ENCODE data around the gene DNAAF2. TPM values are rescaled to one million over a fixed set of nuclear protein-coding genes. Genes with fewer than 3 reads are reported as not detected.

The DNAAF2 gene, protein sequence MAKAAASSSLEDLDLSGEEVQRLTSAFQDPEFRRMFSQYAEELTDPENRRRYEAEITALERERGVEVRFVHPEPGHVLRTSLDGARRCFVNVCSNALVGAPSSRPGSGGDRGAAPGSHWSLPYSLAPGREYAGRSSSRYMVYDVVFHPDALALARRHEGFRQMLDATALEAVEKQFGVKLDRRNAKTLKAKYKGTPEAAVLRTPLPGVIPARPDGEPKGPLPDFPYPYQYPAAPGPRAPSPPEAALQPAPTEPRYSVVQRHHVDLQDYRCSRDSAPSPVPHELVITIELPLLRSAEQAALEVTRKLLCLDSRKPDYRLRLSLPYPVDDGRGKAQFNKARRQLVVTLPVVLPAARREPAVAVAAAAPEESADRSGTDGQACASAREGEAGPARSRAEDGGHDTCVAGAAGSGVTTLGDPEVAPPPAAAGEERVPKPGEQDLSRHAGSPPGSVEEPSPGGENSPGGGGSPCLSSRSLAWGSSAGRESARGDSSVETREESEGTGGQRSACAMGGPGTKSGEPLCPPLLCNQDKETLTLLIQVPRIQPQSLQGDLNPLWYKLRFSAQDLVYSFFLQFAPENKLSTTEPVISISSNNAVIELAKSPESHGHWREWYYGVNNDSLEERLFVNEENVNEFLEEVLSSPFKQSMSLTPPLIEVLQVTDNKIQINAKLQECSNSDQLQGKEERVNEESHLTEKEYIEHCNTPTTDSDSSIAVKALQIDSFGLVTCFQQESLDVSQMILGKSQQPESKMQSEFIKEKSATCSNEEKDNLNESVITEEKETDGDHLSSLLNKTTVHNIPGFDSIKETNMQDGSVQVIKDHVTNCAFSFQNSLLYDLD
- 10 to 100 TPM in 2 of 4 donors, 1 to 10 TPM in 2; 8.3 to 19.5 (median 10.3) TPM for polyA plus RNA-seq
- long read RNA-seq, donor 1: 0 reads
- long read RNA-seq, donor 2, partial matches to known transcripts: 0 of 4 reads
- long read RNA-seq, donor 2, other reads (novel, unspliced or antisense): 0 of 4 reads
- long read RNA-seq, donor 3, transcript DNAAF2-202 (2 exons, 2,819 nt): major isoform, 6 of 23 reads
- long read RNA-seq, donor 3, transcript DNAAF2-201 (3 exons, 2,963 nt): minor isoform, 5 of 23 reads
- long read RNA-seq, donor 3, partial matches to known transcripts: 12 of 23 reads
- long read RNA-seq, donor 3, other reads (novel, unspliced or antisense): 0 of 23 reads
- long read RNA-seq, donor 4: 0 reads
- long read RNA-seq, donor 5, partial matches to known transcripts: 0 of 1 reads
- long read RNA-seq, donor 5, other reads (novel, unspliced or antisense): 0 of 1 reads
- long read RNA-seq, donor 6, transcript DNAAF2-201 (3 exons, 2,963 nt): major isoform, 6 of 8 reads
- long read RNA-seq, donor 6, partial matches to known transcripts: 0 of 8 reads
- long read RNA-seq, donor 6, other reads (novel, unspliced or antisense): 0 of 8 reads
- long read RNA-seq, donor 7: 0 reads
- long read RNA-seq, donor 8, partial matches to known transcripts: 0 of 1 reads
- long read RNA-seq, donor 8, other reads (novel, unspliced or antisense): 0 of 1 reads
- long read RNA-seq, donor 9, partial matches to known transcripts: 0 of 4 reads
- long read RNA-seq, donor 9, other reads (novel, unspliced or antisense): 0 of 4 reads
- long read RNA-seq, donor 10, transcript DNAAF2-201 (3 exons, 2,963 nt): major isoform, 9 of 10 reads
- long read RNA-seq, donor 10, partial matches to known transcripts: 0 of 10 reads
- long read RNA-seq, donor 10, other reads (novel, unspliced or antisense): 0 of 10 reads

DNA sequence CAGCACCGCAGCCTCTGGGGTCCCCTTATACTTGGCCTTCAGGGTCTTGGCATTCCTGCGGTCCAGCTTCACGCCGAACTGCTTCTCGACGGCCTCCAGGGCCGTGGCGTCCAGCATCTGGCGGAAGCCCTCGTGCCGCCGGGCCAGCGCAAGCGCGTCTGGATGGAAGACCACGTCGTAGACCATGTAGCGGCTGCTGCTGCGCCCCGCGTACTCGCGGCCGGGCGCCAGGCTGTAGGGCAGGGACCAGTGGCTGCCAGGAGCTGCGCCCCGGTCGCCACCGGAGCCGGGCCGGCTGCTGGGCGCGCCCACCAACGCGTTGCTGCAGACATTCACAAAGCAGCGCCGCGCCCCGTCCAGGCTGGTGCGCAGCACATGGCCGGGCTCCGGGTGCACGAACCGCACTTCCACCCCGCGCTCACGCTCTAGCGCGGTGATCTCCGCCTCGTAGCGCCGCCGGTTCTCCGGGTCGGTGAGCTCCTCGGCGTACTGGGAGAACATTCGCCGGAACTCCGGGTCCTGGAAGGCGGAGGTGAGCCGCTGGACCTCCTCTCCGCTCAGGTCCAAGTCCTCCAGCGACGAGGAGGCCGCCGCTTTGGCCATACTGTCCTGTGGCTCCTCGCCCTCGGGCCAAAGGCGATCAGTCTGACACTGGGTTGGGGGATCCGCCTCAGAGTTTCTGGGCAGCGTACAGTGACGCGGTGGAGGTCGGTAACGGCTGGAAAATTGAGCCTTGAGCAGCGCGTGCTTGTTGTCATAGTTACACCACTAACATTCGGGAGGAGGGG is at the start of gene DNAAF2:
Gene DNAAF2, minus strand, starts transcription at position 698 of the 788 bp plus-strand sequence. Its CDS starts 95 bp downstream, at position 603.
- H3K4me1 ChIP-seq (ENCODE audit: control insufficient read depth in 3 of 3, insufficient read depth in 2 of 3, low read depth in 1 of 3, low read length in 2 of 3): peaks cover 0 to 13% (median under 1%) of the 10 kb centered on the region in 3 donors
- peaks cover 2 to 19% (median 4%) of the 10 kb centered on the region in 3 donors for H3K36me3 ChIP-seq (ENCODE audit: control insufficient read depth in 3 of 3, insufficient read depth in 2 of 3, low read depth in 1 of 3, low read length in 3 of 3)
- FAIRE-seq: no peak
- peak within 1 kb of the TSS; percentile 71 to 95 (median 74) for H3K4me3 ChIP-seq (ENCODE audit: low read depth in 1 of 3, low read length in 3 of 3)
- no peaks in the 10 kb centered on the region for H3K27me3 ChIP-seq (ENCODE audit: control insufficient read depth in 3 of 3, insufficient read depth in 3 of 3, low read length in 3 of 3)
- no peaks in the 10 kb centered on the region for H3K9me3 ChIP-seq (ENCODE audit: control insufficient read depth in 2 of 2, insufficient read depth in 1 of 2, low read depth in 1 of 2, low read length in 1 of 2)
- 0 to 1% (median 0%) methylated on average over 72 to 80 of the region's 80 CpGs for WGBS, 3 donors
- peak within 1 kb of the TSS; percentile 80 to 99 (median 96) for H3K27ac ChIP-seq (ENCODE audit: low read depth in 1 of 3, low read length in 2 of 3)
- peak; percentile 67 to 91 for DNase-seq

GRCh38 chr14:49679271-49679670 is 44.2 kb upstream of the DNAAF2 start:
- Histone ChIP-seq H3K4me3 (ENCODE audit: low read depth in 1 of 3, low read length in 3 of 3) (no peak overlapping the region), H3K27me3 (ENCODE audit: control insufficient read depth in 3 of 3, insufficient read depth in 3 of 3, low read length in 3 of 3) (no peaks in the 10 kb centered on the region), H3K9me3 (ENCODE audit: control insufficient read depth in 2 of 2, insufficient read depth in 1 of 2, low read depth in 1 of 2, low read length in 1 of 2) (peaks cover 0 to 8% of the 10 kb centered on the region in 2 donors), H3K27ac (ENCODE audit: low read depth in 1 of 3, low read length in 2 of 3) (no peak overlapping the region), H3K36me3 (ENCODE audit: control insufficient read depth in 3 of 3, insufficient read depth in 2 of 3, low read depth in 1 of 3, low read length in 3 of 3) (peaks cover 0 to 32% (median 0%) of the 10 kb centered on the region in 3 donors), H3K4me1 (ENCODE audit: control insufficient read depth in 3 of 3, insufficient read depth in 2 of 3, low read depth in 1 of 3, low read length in 2 of 3) (no peaks in the 10 kb centered on the region)
- DNase-seq (no peak), FAIRE-seq (no peak)
- 60 to 68% (median 60%) methylated on average over 2 of the region's 2 CpGs for WGBS, 3 donors

DNA sequence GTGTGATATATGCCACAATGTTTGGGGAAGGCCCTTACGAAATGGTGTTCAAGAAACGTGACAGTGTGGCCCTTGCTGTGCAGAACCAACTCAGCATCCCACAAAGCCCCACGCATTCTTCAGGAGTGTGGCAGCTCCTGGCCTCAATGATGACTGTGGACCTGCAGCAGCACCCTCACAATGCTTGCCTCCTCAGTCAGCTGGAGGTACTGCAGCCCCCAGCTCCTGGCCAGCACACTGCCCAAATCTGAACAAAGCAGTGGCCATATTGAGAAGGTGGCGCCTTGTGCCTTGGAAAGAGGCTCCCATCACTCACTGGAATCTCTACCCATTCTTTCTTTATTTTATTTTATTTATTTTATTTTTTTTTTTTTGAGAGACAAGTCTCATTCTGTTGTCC is 42.6 kb upstream of the DNAAF2 start:
- Histone ChIP-seq H3K27ac (ENCODE audit: low read depth in 1 of 3, low read length in 2 of 3) (no peak overlapping the region), H3K36me3 (ENCODE audit: control insufficient read depth in 3 of 3, insufficient read depth in 2 of 3, low read depth in 1 of 3, low read length in 3 of 3) (peaks cover 0 to 32% (median 0%) of the 10 kb centered on the region in 3 donors), H3K9me3 (ENCODE audit: control insufficient read depth in 2 of 2, insufficient read depth in 1 of 2, low read depth in 1 of 2, low read length in 1 of 2) (peaks cover 0 to 8% of the 10 kb centered on the region in 2 donors), H3K27me3 (ENCODE audit: control insufficient read depth in 3 of 3, insufficient read depth in 3 of 3, low read length in 3 of 3) (no peaks in the 10 kb centered on the region), H3K4me3 (ENCODE audit: low read depth in 1 of 3, low read length in 3 of 3) (no peak overlapping the region), H3K4me1 (ENCODE audit: control insufficient read depth in 3 of 3, insufficient read depth in 2 of 3, low read depth in 1 of 3, low read length in 2 of 3) (no peaks in the 10 kb centered on the region)
- WGBS, 3 donors: 95 to 100% (median 96%) methylated on average over 4 of the region's 4 CpGs
- DNase-seq (no peak), FAIRE-seq (no peak)

DNA sequence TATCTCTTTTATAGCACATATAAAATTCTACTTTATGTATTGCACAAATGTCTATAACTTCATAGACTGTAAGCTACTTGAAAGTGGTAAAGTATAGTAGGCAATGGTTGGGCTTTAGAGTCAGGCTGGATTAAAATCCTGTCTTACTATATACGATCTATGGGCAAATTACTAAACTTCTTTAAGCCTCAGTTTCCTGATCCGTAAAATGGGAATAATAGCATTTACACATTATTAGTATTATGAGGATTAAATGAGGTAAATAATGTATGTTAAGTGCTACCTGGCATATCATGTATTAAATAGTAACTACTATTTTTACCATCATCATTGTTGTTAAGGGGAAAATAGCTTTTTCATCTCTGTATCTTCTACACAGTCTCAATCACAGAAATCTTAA is 38.5 kb upstream of the DNAAF2 start:
- WGBS, 3 donors: 97 to 98% (median 98%) methylated on average over 2 of the region's 2 CpGs

DNA sequence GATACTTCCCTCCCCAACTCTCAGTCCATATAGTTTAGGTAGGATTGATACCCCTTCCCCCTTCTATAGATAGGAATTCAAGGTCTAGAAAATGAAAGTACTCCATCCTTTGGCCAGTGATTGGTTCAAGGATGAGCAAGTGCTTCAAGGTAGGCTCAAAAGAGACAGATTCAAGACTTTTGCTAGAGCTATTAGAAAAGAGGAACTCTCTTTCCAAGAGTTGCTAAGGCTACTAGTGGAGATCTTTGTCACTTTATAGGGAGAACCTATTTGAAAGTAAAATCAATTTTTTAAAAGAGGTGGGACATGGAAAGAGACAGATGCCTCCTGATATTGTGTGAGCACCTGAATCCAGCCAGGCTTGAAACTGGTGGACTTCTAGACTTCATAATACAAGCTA is 35.4 kb upstream of the DNAAF2 start:
- H3K27me3 ChIP-seq (ENCODE audit: control insufficient read depth in 3 of 3, insufficient read depth in 3 of 3, low read length in 3 of 3): no peaks in the 10 kb centered on the region
- no peak overlapping the region for H3K27ac ChIP-seq (ENCODE audit: low read depth in 1 of 3, low read length in 2 of 3)
- FAIRE-seq (no peak), DNase-seq (no peak)
- H3K4me1 ChIP-seq (ENCODE audit: control insufficient read depth in 3 of 3, insufficient read depth in 2 of 3, low read depth in 1 of 3, low read length in 2 of 3): no peaks in the 10 kb centered on the region
- peaks cover 0 to 2% (median 0%) of the 10 kb centered on the region in 3 donors for H3K36me3 ChIP-seq (ENCODE audit: control insufficient read depth in 3 of 3, insufficient read depth in 2 of 3, low read depth in 1 of 3, low read length in 3 of 3)
- no peak overlapping the region for H3K4me3 ChIP-seq (ENCODE audit: low read depth in 1 of 3, low read length in 3 of 3)
- peaks cover 0 to 2% of the 10 kb centered on the region in 2 donors for H3K9me3 ChIP-seq (ENCODE audit: control insufficient read depth in 2 of 2, insufficient read depth in 1 of 2, low read depth in 1 of 2, low read length in 1 of 2)

More for the DNA sequence above, 38.5 kb upstream of the DNAAF2 start:
- no peak overlapping the region for H3K4me3 ChIP-seq (ENCODE audit: low read depth in 1 of 3, low read length in 3 of 3)
- H3K36me3 ChIP-seq (ENCODE audit: control insufficient read depth in 3 of 3, insufficient read depth in 2 of 3, low read depth in 1 of 3, low read length in 3 of 3): peaks cover 0 to 19% (median 0%) of the 10 kb centered on the region in 3 donors
- no peaks in the 10 kb centered on the region for H3K4me1 ChIP-seq (ENCODE audit: control insufficient read depth in 3 of 3, insufficient read depth in 2 of 3, low read depth in 1 of 3, low read length in 2 of 3)
- no peak overlapping the region for H3K27ac ChIP-seq (ENCODE audit: low read depth in 1 of 3, low read length in 2 of 3)
- no peak for FAIRE-seq
- H3K27me3 ChIP-seq (ENCODE audit: control insufficient read depth in 3 of 3, insufficient read depth in 3 of 3, low read length in 3 of 3): no peaks in the 10 kb centered on the region
- no peak for DNase-seq
- peaks cover 0 to 8% of the 10 kb centered on the region in 2 donors for H3K9me3 ChIP-seq (ENCODE audit: control insufficient read depth in 2 of 2, insufficient read depth in 1 of 2, low read depth in 1 of 2, low read length in 1 of 2)

- Histone ChIP-seq H3K36me3 (ENCODE audit: control insufficient read depth in 3 of 3, insufficient read depth in 2 of 3, low read depth in 1 of 3, low read length in 3 of 3) (no peaks in the 10 kb centered on the region), H3K27me3 (ENCODE audit: control insufficient read depth in 3 of 3, insufficient read depth in 3 of 3, low read length in 3 of 3) (no peaks in the 10 kb centered on the region), H3K9me3 (ENCODE audit: control insufficient read depth in 2 of 2, insufficient read depth in 1 of 2, low read depth in 1 of 2, low read length in 1 of 2) (no peaks in the 10 kb centered on the region), H3K4me3 (ENCODE audit: low read depth in 1 of 3, low read length in 3 of 3) (no peak overlapping the region), H3K4me1 (ENCODE audit: control insufficient read depth in 3 of 3, insufficient read depth in 2 of 3, low read depth in 1 of 3, low read length in 2 of 3) (peaks cover 0 to 3% (median 0%) of the 10 kb centered on the region in 3 donors), H3K27ac (ENCODE audit: low read depth in 1 of 3, low read length in 2 of 3) (no peak overlapping the region)
- DNase-seq: peak in 1 of 2 donors; percentile 49
- WGBS, 3 donors: 59 to 79% (median 69%) methylated on average over 2 of the region's 2 CpGs
- FAIRE-seq: no peak
These were observed 24.7 kb upstream of the DNAAF2 start for GRCh38 chr14:49659526-49660455.
